Dedifferentiated amniotic fluid mesenchymal stem cell (primary cell): ENCODE data around the gene UNC5C.

Experiments
- DNase-seq: peaks from one replicate; pipeline ENCODE4 v3.0.0-alpha.2; 2016; ENCODE audit errors: extremely low spot score

UNC5C gene

GRCh38 chr4:95522682-95523530, 25.9 kb downstream of the UNC5C start:
- no peak for DNase-seq

- no peak for DNase-seq
These were observed 31.0 kb downstream of the UNC5C start for GRCh38 chr4:95517576-95518345.

- DNase-seq: no peak
These were observed 32.2 kb downstream of the UNC5C start for GRCh38 chr4:95516528-95517017.

- no peak for DNase-seq
These were observed 33.2 kb downstream of the UNC5C start for GRCh38 chr4:95515589-95515988.

- DNase-seq: no peak
These were observed 35.8 kb downstream of the UNC5C start for GRCh38 chr4:95513022-95513421.

- no peak for DNase-seq
These were observed 37.3 kb downstream of the UNC5C start for GRCh38 chr4:95511477-95511876.

GRCh38 chr4:95510877-95511276, 37.9 kb downstream of the UNC5C start:
- DNase-seq: no peak

DNA sequence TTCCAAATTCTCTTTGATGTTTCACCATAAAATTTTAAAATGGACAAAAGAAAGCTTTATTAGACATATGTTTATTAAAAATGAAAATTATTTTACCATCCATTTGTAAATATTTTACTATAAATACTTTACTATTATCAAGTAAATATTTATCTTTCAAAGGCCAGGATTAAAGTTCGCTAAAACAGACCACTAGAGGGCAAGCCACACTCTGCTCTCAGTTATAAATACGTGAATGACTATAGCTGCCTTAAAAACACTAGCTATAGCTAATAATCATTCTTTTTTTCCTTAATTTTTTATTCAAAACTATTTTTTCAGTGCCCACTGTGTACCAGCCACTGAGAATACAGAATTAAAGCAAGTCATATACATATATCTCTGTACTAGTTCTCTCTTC, 38.6 kb downstream of the UNC5C start:
- peak; percentile 47 for DNase-seq

- DNase-seq: no peak
These were observed 40.4 kb downstream of the UNC5C start for GRCh38 chr4:95508421-95508820.

DNA sequence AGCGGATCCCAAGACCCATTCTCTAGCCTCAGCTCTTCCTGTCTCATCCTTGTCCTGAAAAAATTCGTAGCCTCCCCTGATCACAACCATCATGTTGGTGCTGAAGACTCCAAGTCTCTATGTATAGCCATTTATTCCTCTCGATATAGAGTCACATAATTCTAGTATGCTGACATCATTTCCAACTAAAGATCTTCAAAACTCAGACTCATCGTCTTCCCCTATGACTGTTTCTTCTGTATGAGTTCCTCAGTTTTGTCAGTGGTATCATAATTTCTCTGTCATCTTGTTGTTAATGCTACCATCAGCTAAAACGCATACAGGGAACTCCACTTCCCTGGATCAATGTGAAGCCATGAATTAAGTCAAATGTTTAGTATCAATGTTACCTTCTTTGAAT, 41.2 kb downstream of the UNC5C start:
- no peak for DNase-seq

DNA sequence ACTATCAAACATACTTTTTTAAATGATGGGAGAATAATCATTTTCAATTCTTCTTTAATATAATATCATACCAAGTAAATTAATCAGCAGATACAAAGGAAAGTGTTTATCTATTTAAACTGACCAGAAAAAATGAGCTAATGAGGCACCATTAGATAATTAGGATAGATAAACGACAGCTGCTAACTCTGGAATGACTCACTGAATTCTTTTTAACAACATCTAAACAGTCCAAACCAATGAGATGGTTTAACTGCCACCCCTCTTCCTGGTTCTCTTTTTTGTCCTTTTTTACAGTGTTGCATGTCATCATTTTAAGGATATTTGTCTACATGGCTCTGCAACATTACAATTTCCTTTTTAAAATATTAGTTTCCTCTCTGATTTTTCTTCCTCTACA, 41.6 kb downstream of the UNC5C start:
- DNase-seq: no peak

DNA sequence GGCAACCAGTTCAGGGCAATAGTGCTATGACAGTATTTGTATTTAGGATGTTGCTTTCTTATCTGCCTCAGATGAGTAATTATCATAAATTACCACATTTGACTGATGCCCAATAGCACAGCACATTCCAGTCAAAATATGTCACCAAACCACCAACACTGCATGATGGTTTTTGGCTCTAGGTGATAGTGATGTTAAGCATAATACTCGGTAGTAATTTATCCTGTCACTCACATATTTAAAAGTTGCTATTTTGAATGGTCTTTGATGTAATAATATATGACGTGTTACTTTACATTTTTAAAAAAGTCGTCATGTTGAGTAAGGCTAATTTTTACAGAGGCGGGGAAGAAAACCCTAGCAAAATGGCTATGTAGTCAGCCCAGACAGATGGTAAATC, 42.5 kb downstream of the UNC5C start:
- DNase-seq: no peak

DNA sequence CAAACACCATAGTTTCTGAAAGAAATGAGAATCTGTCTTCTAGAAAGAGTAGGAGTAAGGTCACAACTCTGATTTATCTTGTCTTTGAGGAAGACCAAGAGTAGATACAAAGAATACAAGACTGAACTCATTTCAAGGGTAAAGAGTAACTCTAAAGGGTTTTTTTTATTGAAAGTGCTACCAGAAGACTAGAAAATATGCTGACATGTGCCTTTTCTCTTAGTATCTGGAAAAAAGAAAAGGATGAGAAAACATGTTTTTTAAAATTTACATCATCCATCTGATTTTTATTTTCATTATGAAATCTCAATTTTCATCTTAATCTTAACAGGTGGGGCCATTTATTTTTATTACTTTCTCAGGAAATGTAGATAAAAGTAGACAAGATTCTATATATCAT, 43.0 kb downstream of the UNC5C start:
- DNase-seq: no peak

DNA sequence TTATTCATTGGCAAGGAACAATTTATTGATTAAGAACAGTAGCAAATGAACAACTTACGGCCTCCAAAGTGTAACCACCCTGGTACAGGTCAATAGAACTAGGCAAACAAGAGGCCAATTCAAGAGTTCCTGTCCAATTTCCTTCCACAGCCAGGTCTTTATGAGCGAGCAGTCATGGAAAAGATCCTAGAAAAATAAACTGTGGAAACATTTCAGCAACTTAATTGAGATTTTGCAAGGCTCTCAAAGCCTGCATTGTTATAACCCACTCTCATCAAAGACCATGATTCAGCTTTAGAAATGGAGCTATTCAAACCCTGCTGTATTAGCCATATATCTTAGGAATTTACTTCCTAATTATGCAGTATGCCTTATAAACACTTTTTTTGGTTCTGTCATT, 43.6 kb downstream of the UNC5C start:
- no peak for DNase-seq

GRCh38 chr4:95504501-95504900, 44.3 kb downstream of the UNC5C start:
- no peak for DNase-seq

DNA sequence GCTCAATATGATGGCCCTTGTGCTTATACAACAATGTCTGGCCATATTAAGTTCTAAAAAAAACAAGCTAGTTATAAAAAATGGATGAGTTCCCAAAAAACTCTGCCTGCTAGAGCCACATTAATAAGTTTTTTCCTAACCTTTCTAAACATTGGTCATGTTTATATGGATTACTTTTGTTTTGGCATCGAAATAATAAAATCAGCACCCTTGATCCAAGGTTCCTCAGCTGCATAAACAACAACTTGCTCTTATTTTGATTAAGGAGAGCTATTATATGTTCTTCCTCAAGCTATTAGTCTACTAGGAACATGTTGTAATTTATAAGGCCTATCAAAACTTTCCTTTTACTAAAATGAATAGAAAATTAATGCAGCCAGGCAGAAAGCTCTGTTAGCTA, 48.4 kb downstream of the UNC5C start:
- no peak for DNase-seq

DNA sequence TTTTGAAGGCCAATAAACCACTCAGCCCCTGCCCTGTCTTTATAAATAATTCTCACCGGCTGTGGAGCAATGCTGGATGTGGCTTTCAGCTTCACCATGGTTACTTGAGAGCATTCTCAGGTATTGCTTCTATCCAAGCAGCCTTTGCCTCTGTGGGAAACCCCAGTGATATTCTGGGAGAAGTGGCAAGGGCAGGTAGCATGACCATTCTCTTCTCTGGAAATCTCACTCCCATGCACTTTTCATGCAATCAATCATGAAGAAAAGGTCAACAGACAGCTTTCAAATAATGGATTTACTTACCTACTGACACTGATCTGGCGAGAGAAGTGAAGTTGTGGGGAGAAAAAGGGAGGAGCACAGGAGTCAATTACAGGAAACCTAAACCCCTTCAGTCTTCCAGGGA, 49.5 kb downstream of the UNC5C start:
- DNase-seq: no peak

- DNase-seq: no peak
These were observed 54.6 kb downstream of the UNC5C start for GRCh38 chr4:95494186-95494585.

- no peak for DNase-seq
These were observed 70.1 kb downstream of the UNC5C start for GRCh38 chr4:95478679-95479078.

- DNase-seq: no peak
These were observed 72.7 kb downstream of the UNC5C start for GRCh38 chr4:95476121-95476520.

- no peak for DNase-seq
These were observed 76.2 kb downstream of the UNC5C start for GRCh38 chr4:95472534-95472933.

DNA sequence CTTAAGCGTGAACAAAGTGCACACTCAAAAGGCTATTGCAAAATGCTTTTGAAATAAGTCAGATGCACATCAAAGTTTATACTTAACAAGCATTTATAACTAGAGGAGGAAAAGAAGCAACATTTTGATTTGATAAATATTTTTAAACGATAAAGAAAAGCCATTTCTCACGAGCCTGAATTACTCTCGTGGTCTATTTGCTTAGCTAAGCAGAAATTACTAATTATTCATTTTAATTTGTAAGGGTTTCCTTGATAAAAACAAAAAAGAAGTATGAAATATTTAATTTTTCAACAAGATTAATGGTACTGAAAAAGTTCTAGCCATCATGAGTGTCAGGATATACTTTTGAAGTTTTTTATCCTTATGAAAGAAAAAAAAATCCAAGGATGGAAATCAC, 78.2 kb downstream of the UNC5C start:
- DNase-seq: no peak

DNA sequence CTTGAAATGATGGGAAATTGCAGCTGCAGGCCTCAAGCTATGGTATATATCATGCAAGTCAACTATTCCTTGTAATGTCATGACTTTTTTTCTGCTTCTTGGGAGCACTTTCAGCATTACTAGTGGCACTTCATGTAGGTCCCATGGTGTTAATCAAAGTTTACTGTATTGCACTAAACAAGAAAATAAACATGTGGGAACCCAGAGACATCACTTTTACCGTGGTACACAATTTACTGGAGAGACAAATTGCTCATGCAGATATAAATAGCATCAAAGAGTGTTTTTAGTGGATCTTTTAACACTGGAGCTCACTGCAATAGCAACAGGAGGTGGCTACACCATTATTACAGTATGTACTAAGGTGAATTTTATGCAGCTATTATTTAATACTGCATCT, 79.2 kb downstream of the UNC5C start:
- no peak for DNase-seq
